Erythroblast (primary cell): ENCODE measurements around the gene TMEM141.

Source experiments
- GATA1 ChIP-seq: IDR thresholded peaks from 2 replicates; pipeline ENCODE4 v1.6.1; 2011; ENCODE audit warnings: low read depth, mild to moderate bottlenecking, control low read depth, low read length, moderate library complexity
- POLR2A ChIP-seq: IDR thresholded peaks from 2 replicates; pipeline ENCODE4 v1.6.1; 2011; ENCODE audit warnings: mild to moderate bottlenecking, low read length

DNA sequence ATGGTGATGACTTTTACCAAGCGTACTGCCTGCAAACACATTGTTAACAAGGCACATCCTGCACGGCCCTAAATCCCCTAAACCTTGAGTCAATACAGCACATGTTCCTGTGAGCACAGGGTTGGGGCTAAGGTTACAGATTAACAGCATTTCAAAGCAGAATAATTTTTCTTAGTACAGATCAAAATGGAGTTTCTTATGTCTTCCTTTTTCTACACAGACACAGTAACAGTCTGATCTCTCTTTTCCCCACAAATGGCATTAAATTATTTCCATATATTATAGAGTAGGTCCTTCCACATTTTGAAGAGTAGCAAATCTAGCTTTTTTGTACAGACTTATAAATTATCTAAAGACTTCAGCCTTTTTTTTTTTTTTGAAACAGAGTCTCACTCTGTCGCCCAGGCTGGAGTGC, 1.6 kb upstream of the TMEM141 start:
- no peak for TF ChIP-seq POLR2A
- no peak for TF ChIP-seq GATA1
